ENCODE results near the gene CNPY4. TPM values are rescaled to one million over a fixed set of nuclear protein-coding genes. Genes with fewer than 3 reads are reported as not detected.
A peak's percentile ranks its signal among the peaks of the same experiment; 100 is the strongest.

Gene CNPY4
- polyA plus RNA-seq, 1 donor from 2014 or later: 35.8 TPM

GRCh38 chr7:100100420-100101015, 18.9 kb upstream of the CNPY4 start:
- Histone ChIP-seq H3F3A (ENCODE audit: insufficient read depth, low read length, poor library complexity, severe bottlenecking) (no peaks in the 10 kb centered on the region), H3K9me3 (ENCODE audit: low read length) (no peaks in the 10 kb centered on the region), H2AFZ (ENCODE audit: low read depth, low read length) (peak overlapping the region; percentile 62), H3K27ac (ENCODE audit: low read length) (peak overlapping the region; percentile 95), H4K20me1 (ENCODE audit: insufficient read depth) (no peaks in the 10 kb centered on the region), H3K9ac (ENCODE audit: low read length) (peak overlapping the region; percentile 93), H3K36me3 (ENCODE audit: insufficient read depth, low read length) (peaks cover 12% of the 10 kb centered on the region), H3K79me2 (replicated peaks; ENCODE audit: insufficient read depth, low read length) (peaks cover 26% of the 10 kb centered on the region), H3K27me3 (ENCODE audit: insufficient read depth, low read depth, low read length) (no peaks in the 10 kb centered on the region), H3K4me3 (ENCODE audit: low read length) (peak overlapping the region; percentile 78), H3K4me2 (ENCODE audit: low read length) (no peak overlapping the region), H3K9me2 (ENCODE audit: insufficient read depth, low read length) (no peaks in the 10 kb centered on the region)
- TF ChIP-seq EP300 (conservative IDR thresholded peaks at IDR 0.05; ENCODE audit: poor library complexity, severe bottlenecking) (peak; percentile 78), TAF1 (IDR thresholded peaks at IDR 0.05; ENCODE audit: low read depth) (peak; percentile 66), MXI1 (conservative IDR thresholded peaks at IDR 0.05; ENCODE audit: poor library complexity, severe bottlenecking) (peak; percentile 86), SMC3 (conservative IDR thresholded peaks at IDR 0.05; ENCODE audit: poor library complexity) (peak; percentile 33), POLR2AphosphoS5 (IDR thresholded peaks at IDR 0.05) (peak; percentile 76), CTCF (IDR thresholded peaks at IDR 0.05; ENCODE audit: poor library complexity, severe bottlenecking) (no peak), REST (IDR thresholded peaks at IDR 0.05; ENCODE audit: borderline replicate concordance) (no peak), EZH2 (IDR thresholded peaks at IDR 0.05; ENCODE audit: borderline replicate concordance, insufficient read depth, low read length, poor library complexity, severe bottlenecking) (no peak), RAD21 (conservative IDR thresholded peaks at IDR 0.05) (no peak)

GRCh38 chr7:100101016-100101862, 18.2 kb upstream of the CNPY4 start, which contains the start of the genes AP4M1 and MCM7:
AP4M1 (plus strand) TSS chr7:100101643; CDS start chr7:100101715, 72 bp downstream.
MCM7 (minus strand) TSS chr7:100101397; CDS start chr7:100101294, 103 bp downstream.
- Histone ChIP-seq H3K9me2 (ENCODE audit: insufficient read depth, low read length) (no peaks in the 10 kb centered on the region), H3K79me2 (replicated peaks; ENCODE audit: insufficient read depth, low read length) (peaks cover 26% of the 10 kb centered on the region), H2AFZ (ENCODE audit: low read depth, low read length) (peak within 1 kb of the TSS; percentile 65), H3K36me3 (ENCODE audit: insufficient read depth, low read length) (peaks cover 8% of the 10 kb centered on the region), H4K20me1 (ENCODE audit: insufficient read depth) (no peaks in the 10 kb centered on the region), H3K27ac (ENCODE audit: low read length) (peak within 1 kb of the TSS; percentile 95), H3K27me3 (ENCODE audit: insufficient read depth, low read depth, low read length) (no peaks in the 10 kb centered on the region), H3K4me2 (ENCODE audit: low read length) (peak within 1 kb of the TSS; percentile 81), H3K9ac (ENCODE audit: low read length) (peak within 1 kb of the TSS; percentile 93), H3K4me3 (ENCODE audit: low read length) (peak within 1 kb of the TSS; percentile 78), H3F3A (ENCODE audit: insufficient read depth, low read length, poor library complexity, severe bottlenecking) (no peaks in the 10 kb centered on the region), H3K9me3 (ENCODE audit: low read length) (no peaks in the 10 kb centered on the region)
- TF ChIP-seq EP300 (conservative IDR thresholded peaks at IDR 0.05; ENCODE audit: poor library complexity, severe bottlenecking) (no peak), RAD21 (conservative IDR thresholded peaks at IDR 0.05) (no peak), POLR2AphosphoS5 (IDR thresholded peaks at IDR 0.05) (no peak), REST (IDR thresholded peaks at IDR 0.05; ENCODE audit: borderline replicate concordance) (peak; percentile 22), MXI1 (conservative IDR thresholded peaks at IDR 0.05; ENCODE audit: poor library complexity, severe bottlenecking) (peak; percentile 88), CTCF (IDR thresholded peaks at IDR 0.05; ENCODE audit: poor library complexity, severe bottlenecking) (no peak), SMC3 (conservative IDR thresholded peaks at IDR 0.05; ENCODE audit: poor library complexity) (no peak), EZH2 (IDR thresholded peaks at IDR 0.05; ENCODE audit: borderline replicate concordance, insufficient read depth, low read length, poor library complexity, severe bottlenecking) (no peak), TAF1 (IDR thresholded peaks at IDR 0.05; ENCODE audit: low read depth) (no peak)
